ENCODE measurements around the gene SLC10A7. TPM values are rescaled to one million over a fixed set of nuclear protein-coding genes. Genes with fewer than 3 reads are reported as not detected.

The SLC10A7 gene
- total and polyA plus RNA-seq, 12 donors = 1.3 to 6.6 (median 4.4) TPM

- WGBS, 2 donors = 99 to 100% methylated on average over 1 of the region's 1 CpG
- Histone ChIP-seq H3K4me1 (peaks cover 0 to 13% (median 11%) of the 10 kb centered on the region in 9 donors), H3K27ac (no peak overlapping the region), H3K36me3 (no peaks in the 10 kb centered on the region), H3K9me3 (no peaks in the 10 kb centered on the region), H3K4me3 (no peak overlapping the region), H3K27me3 (no peaks in the 10 kb centered on the region)
- TF ChIP-seq, protein P1, sequence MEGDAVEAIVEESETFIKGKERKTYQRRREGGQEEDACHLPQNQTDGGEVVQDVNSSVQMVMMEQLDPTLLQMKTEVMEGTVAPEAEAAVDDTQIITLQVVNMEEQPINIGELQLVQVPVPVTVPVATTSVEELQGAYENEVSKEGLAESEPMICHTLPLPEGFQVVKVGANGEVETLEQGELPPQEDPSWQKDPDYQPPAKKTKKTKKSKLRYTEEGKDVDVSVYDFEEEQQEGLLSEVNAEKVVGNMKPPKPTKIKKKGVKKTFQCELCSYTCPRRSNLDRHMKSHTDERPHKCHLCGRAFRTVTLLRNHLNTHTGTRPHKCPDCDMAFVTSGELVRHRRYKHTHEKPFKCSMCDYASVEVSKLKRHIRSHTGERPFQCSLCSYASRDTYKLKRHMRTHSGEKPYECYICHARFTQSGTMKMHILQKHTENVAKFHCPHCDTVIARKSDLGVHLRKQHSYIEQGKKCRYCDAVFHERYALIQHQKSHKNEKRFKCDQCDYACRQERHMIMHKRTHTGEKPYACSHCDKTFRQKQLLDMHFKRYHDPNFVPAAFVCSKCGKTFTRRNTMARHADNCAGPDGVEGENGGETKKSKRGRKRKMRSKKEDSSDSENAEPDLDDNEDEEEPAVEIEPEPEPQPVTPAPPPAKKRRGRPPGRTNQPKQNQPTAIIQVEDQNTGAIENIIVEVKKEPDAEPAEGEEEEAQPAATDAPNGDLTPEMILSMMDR (IDR thresholded peaks at IDR 0.05) = no peak
- DNase-seq (no peak), ATAC-seq (no peak)
- intact Hi-C loops (cut with DNase I) = no loop called here
Observed at GRCh38 chr4:146274774-146275173, 247.0 kb downstream of the SLC10A7 start.

GRCh38 chr4:146273204-146273901 lies 248.4 kb downstream of the SLC10A7 start:
- Histone ChIP-seq H3K4me1 (peaks cover 0 to 9% (median 0%) of the 10 kb centered on the region in 9 donors), H3K27ac (no peak overlapping the region), H3K4me3 (no peak overlapping the region), H3K9me3 (no peaks in the 10 kb centered on the region), H3K27me3 (no peaks in the 10 kb centered on the region), H3K36me3 (no peaks in the 10 kb centered on the region)
- intact Hi-C loops (cut with DNase I) = no loop called here
- no peak for ATAC-seq
- 91 to 94% methylated on average over 5 of the region's 5 CpGs for WGBS, 2 donors
- TF ChIP-seq, protein P1 (IDR thresholded peaks at IDR 0.05) = no peak
- no peak for DNase-seq

- TF ChIP-seq, protein P1 (IDR thresholded peaks at IDR 0.05) = no peak
- Histone ChIP-seq H3K4me3 (no peak overlapping the region), H3K36me3 (no peaks in the 10 kb centered on the region), H3K4me1 (peaks cover 0 to 16% (median 0%) of the 10 kb centered on the region in 9 donors), H3K27me3 (no peaks in the 10 kb centered on the region), H3K9me3 (no peaks in the 10 kb centered on the region), H3K27ac (no peak overlapping the region)
- intact Hi-C loops (cut with DNase I) = no loop called here
- DNase-seq (no peak), ATAC-seq (no peak)
- 99% methylated on average over 3 of the region's 3 CpGs for WGBS, 2 donors
Observed at GRCh38 chr4:146271466-146271865, 250.3 kb downstream of the SLC10A7 start.

GRCh38 chr4:146269228-146269653 lies 252.5 kb downstream of the SLC10A7 start:
- 55 to 56% methylated on average over 2 of the region's 2 CpGs for WGBS, 2 donors

More at GRCh38 chr4:146269228-146269653, 252.5 kb downstream of the SLC10A7 start:
- ATAC-seq = no peak
- H3K9me3 ChIP-seq = no peaks in the 10 kb centered on the region
- no peak overlapping the region for H3K4me3 ChIP-seq
- no peak overlapping the region for H3K27ac ChIP-seq
- peaks cover 0 to 16% (median 0%) of the 10 kb centered on the region in 9 donors for H3K4me1 ChIP-seq
- H3K36me3 ChIP-seq = no peaks in the 10 kb centered on the region
- H3K27me3 ChIP-seq = no peaks in the 10 kb centered on the region
- TF ChIP-seq, protein P1 (IDR thresholded peaks at IDR 0.05) = no peak
- intact Hi-C loops (cut with DNase I) = no loop called here
- DNase-seq = no peak
